GM21423 (cell line): ENCODE results near the gene FUT4.
"Not testable (repeated sequence)": the region's sequence is repeated elsewhere in the genome, so short reads cannot be mapped to it uniquely, and the experiment has no call there.

Experiments
- ATAC-seq: cut with Tn5 transposase; IDR thresholded peaks from one replicate; pipeline ENCODE4 v1.9.1; 2021; ENCODE audit warnings: mild to moderate bottlenecking, moderate library complexity; ENCODE audit not compliant: unreplicated experiment

The FUT4 gene

GRCh38 chr11:94532211-94532610, 11.5 kb upstream of the FUT4 start:
- no peak for ATAC-seq

- ATAC-seq, result no peak
These were observed 10.5 kb upstream of the FUT4 start for GRCh38 chr11:94533206-94533605.

- no peak for ATAC-seq
These were observed 9.8 kb upstream of the FUT4 start for GRCh38 chr11:94533696-94534630.

GRCh38 chr11:94536386-94536785, 7.3 kb upstream of the FUT4 start:
- ATAC-seq, result no peak

- ATAC-seq, result no peak
These were observed 6.6 kb upstream of the FUT4 start for GRCh38 chr11:94537031-94537600.

GRCh38 chr11:94539420-94539819, 4.3 kb upstream of the FUT4 start:
- ATAC-seq, result no peak

GRCh38 chr11:94544646-94545263, 1.0 kb downstream of the FUT4 start:
- peak; percentile 5 for ATAC-seq

- ATAC-seq, result no peak
These were observed 1.8 kb downstream of the FUT4 start for GRCh38 chr11:94545264-94546161.

GRCh38 chr11:94546162-94546470, 2.4 kb downstream of the FUT4 start:
- no peak for ATAC-seq

GRCh38 chr11:94546886-94547285, 3.2 kb downstream of the FUT4 start:
- ATAC-seq, result no peak

GRCh38 chr11:94549146-94549545, 5.4 kb downstream of the FUT4 start:
- no peak for ATAC-seq

GRCh38 chr11:94550513-94550912, 6.8 kb downstream of the FUT4 start:
- no peak for ATAC-seq

GRCh38 chr11:94553938-94554337, 10.2 kb downstream of the FUT4 start:
- ATAC-seq, result no peak

- ATAC-seq, result not testable (repeated sequence)
These were observed 12.1 kb downstream of the FUT4 start for GRCh38 chr11:94555752-94556329.

- no peak for ATAC-seq
These were observed 13.7 kb downstream of the FUT4 start for GRCh38 chr11:94557421-94557820.

GRCh38 chr11:94557992-94558391, 14.3 kb downstream of the FUT4 start:
- no peak for ATAC-seq

- ATAC-seq, result no peak
These were observed 14.7 kb downstream of the FUT4 start for GRCh38 chr11:94558468-94558867.

GRCh38 chr11:94558932-94559331, 15.2 kb downstream of the FUT4 start:
- ATAC-seq, result no peak

- no peak for ATAC-seq
These were observed 15.6 kb downstream of the FUT4 start for GRCh38 chr11:94559361-94559760.

- ATAC-seq, result no peak
These were observed 17.1 kb downstream of the FUT4 start for GRCh38 chr11:94560834-94561233.
